Lower leg skin (tissue), 4 donors: ENCODE data around the gene AP4M1. TPM values are rescaled to one million over a fixed set of nuclear protein-coding genes. Genes with fewer than 3 reads are reported as not detected.

Source experiments
- DNase-seq, 2 donors: peaks; one replicate each; pipeline ENCODE4 v3.0.0-alpha.2; 2019; ENCODE audit warnings: low spot score in 2 of 2
- H3K4me3 ChIP-seq: fragments of 200-600 bp; sonication (generic); 2 replicates; pipeline ENCODE4 v1.5.1; 2017; ENCODE audit warnings: mild to moderate bottlenecking, low read depth; ENCODE audit not compliant: poor library complexity, severe bottlenecking
- CTCF ChIP-seq, 3 donors: fragments of 450-650 bp; IDR thresholded peaks; one replicate each; pipeline ENCODE4 v1.5.1; 2016; ENCODE audit warnings: antibody characterized with exemption in 3 of 3, mild to moderate bottlenecking in 3 of 3, moderate library complexity in 2 of 3
- POLR2A ChIP-seq, 2 donors: fragments of 450-650 bp; IDR thresholded peaks; one replicate each; pipeline ENCODE4 v1.6.1; 2016 to 2017; ENCODE audit warnings: antibody characterized with exemption in 2 of 2, mild to moderate bottlenecking in 1 of 2, moderate library complexity in 1 of 2
- WGBS, 2 donors: methylation state at CpG; one replicate each; pipeline ENCODE4 v1.1.5; 2018; 5-methylcytosine and 5-hydroxymethylcytosine counted together
- intact Hi-C: fragments of 100-400 bp; cut with DNase I; formaldehyde crosslinking; loops from one replicate; pipeline ENCODE4 v1.15.0; 2023; ENCODE audit warnings: low total_unique reads
- microRNA counts, 2 donors: library from miRNA; unstranded; fragments of <30 nt; microRNA quantifications; one replicate each; lab custom pipeline; 2016
- microRNA-seq, 2 donors: library from miRNA; unstranded; fragments of <30 nt; microRNA quantifications; one replicate each; pipeline ENCODE4, GENCODE V29; 2016; ENCODE audit warnings: borderline replicate concordance in 2 of 2, borderline number of aligned reads in 1 of 2
- total RNA-seq, 4 donors: library from RNA; depleted of rRNA; stranded (reverse); fragments of >200 nt; gene quantifications; one replicate each; pipeline ENCODE4 v1.1.0, GENCODE V29; 2016

Gene AP4M1
- total RNA-seq, 4 donors from 2014 or later: 18.6 to 24.6 (median 21.0) TPM

GRCh38 chr7:100157334-100158228, 56.1 kb downstream of the AP4M1 start:
- WGBS, 2 donors: 32 to 35% methylated on average over 24 to 25 of the region's 32 CpGs
- no peak for TF ChIP-seq POLR2A (IDR thresholded peaks at IDR 0.05)
- TF ChIP-seq CTCF (IDR thresholded peaks at IDR 0.05): no peak
- peak in 1 of 2 donors; percentile 86 for DNase-seq
- intact Hi-C loops: no loop called here
- H3K4me3 ChIP-seq: peak overlapping the region; percentile 83

MicroRNAs within 50 kb of the gene (microRNA counts, 767-probe panel; counts per million panel counts)
- microRNA hsa-miR-106b-5p (lab: Ali Mortazavi, UCI) (0 to 358 counts per million in 2 donors), microRNA hsa-miR-25-3p (lab: Ali Mortazavi, UCI) (9,387 to 10,601 counts per million in 2 donors), microRNA hsa-miR-93-5p (lab: Ali Mortazavi, UCI) (358 to 9,371 counts per million in 2 donors)

Small RNAs within 50 kb of the gene (microRNA-seq; reads per million reads assigned to microRNA genes)
- gene MIR106B (1,288 to 1,431 reads per million in 2 donors), gene MIR25 (315 to 382 reads per million in 2 donors), gene MIR4658 (0 reads per million in 2 donors), gene MIR93 (1,854 to 2,253 reads per million in 2 donors)

Other genes with a start within 250 kb of the AP4M1 start
- under 1 TPM in 1 of 4 donors, not detected in 3; 0.32 TPM for gene OR2AE1, start 224.6 kb upstream of the AP4M1 start, total RNA-seq
- 10 to 100 TPM; 48.4 to 60.0 (median 57.9) TPM for gene TRIM4, start 182.1 kb upstream of the AP4M1 start, total RNA-seq
- gene GJC3, start 172.0 kb upstream of the AP4M1 start, total RNA-seq: 1 to 10 TPM in 3 of 4 donors, under 1 TPM in 1; 0.25 to 3.4 (median 1.5) TPM
- gene AZGP1, start 125.6 kb upstream of the AP4M1 start, total RNA-seq: 1,000 to 10,000 TPM in 2 of 4 donors, 100 to 1,000 TPM in 2; 519 to 1,357 (median 824) TPM
- gene ZKSCAN1, start 86.0 kb upstream of the AP4M1 start, total RNA-seq: 10 to 100 TPM; 35.0 to 65.2 (median 50.4) TPM
- gene ZSCAN21, start 51.9 kb upstream of the AP4M1 start, total RNA-seq: 10 to 100 TPM; 13.2 to 25.5 (median 21.4) TPM
- gene ZNF3, start 19.9 kb upstream of the AP4M1 start, total RNA-seq: 10 to 100 TPM; 16.4 to 25.9 (median 20.8) TPM
- 10 to 100 TPM; 22.3 to 42.7 (median 30.0) TPM for gene COPS6, start 12.7 kb upstream of the AP4M1 start, total RNA-seq
- gene MCM7, start 246 bp upstream of the AP4M1 start, total RNA-seq: 10 to 100 TPM; 41.5 to 52.2 (median 50.4) TPM
- gene TAF6, start 17.7 kb downstream of the AP4M1 start, total RNA-seq: 10 to 100 TPM; 37.1 to 74.3 (median 42.1) TPM
- 1 to 10 TPM; 3.8 to 8.4 (median 6.5) TPM for gene CNPY4, start 18.0 kb downstream of the AP4M1 start, total RNA-seq
- gene MBLAC1, start 25.3 kb downstream of the AP4M1 start, total RNA-seq: 1 to 10 TPM; 1.6 to 8.7 (median 6.0) TPM
- gene LAMTOR4, start 47.3 kb downstream of the AP4M1 start, total RNA-seq: 100 to 1,000 TPM; 601 to 803 (median 717) TPM
- 10 to 100 TPM; 20.8 to 46.5 (median 25.2) TPM for gene TRAPPC14, start 57.1 kb downstream of the AP4M1 start, total RNA-seq
- 10 to 100 TPM; 25.3 to 36.1 (median 27.2) TPM for gene GAL3ST4, start 67.0 kb downstream of the AP4M1 start, total RNA-seq
- gene GPC2, start 75.7 kb downstream of the AP4M1 start, total RNA-seq: 10 to 100 TPM in 3 of 4 donors, 1 to 10 TPM in 1; 7.3 to 27.4 (median 11.8) TPM
- gene STAG3, start 76.3 kb downstream of the AP4M1 start, total RNA-seq: 1 to 10 TPM in 2 of 4 donors, under 1 TPM in 2; 0.34 to 1.8 (median 1.0) TPM
- under 1 TPM in 2 of 4 donors, not detected in 2; 0.13 to 0.51 TPM for gene PVRIG, start 118.3 kb downstream of the AP4M1 start, total RNA-seq
- not detected for gene SPDYE3, start 206.1 kb downstream of the AP4M1 start, total RNA-seq